Stimulated activated effector memory CD8-positive, alpha-beta T cell treated with anti-CD3 and anti-CD28 coated beads, Interleukin-12 subunit alpha, Interleukin-12 subunit beta, amount 100 ng/mL, for 72 hours (primary cell): Measurements from ENCODE around the gene CASKIN2.
A peak's percentile ranks its signal among the peaks of the same experiment; 100 is the strongest.
"Not testable (repeated sequence)": the region's sequence is repeated elsewhere in the genome, so short reads cannot be mapped to it uniquely, and the experiment has no call there.

ENCODE experiments used
- ATAC-seq: fragments of 150-1000 bp; cut with Tn5 transposase; 2 replicates; pipeline ENCODE4 v1.10.0; 2021
- DNase-seq, 2 donors: peaks; one replicate each; pipeline ENCODE4 v3.0.0; 2021 to 2022; ENCODE audit warnings: low spot score in 2 of 2
- H3K27ac Mint-ChIP-seq: one replicate; pipeline ENCODE4 v1.8.0; 2022; ENCODE audit warnings: mild to moderate bottlenecking, mixed read lengths
- H3K36me3 Mint-ChIP-seq: one replicate; pipeline ENCODE4 v1.8.0; 2022; ENCODE audit warnings: mild to moderate bottlenecking, mixed read lengths
- H3K4me1 Mint-ChIP-seq: one replicate; pipeline ENCODE4 v1.8.0; 2022; ENCODE audit warnings: mixed read lengths
- H3K4me3 Mint-ChIP-seq: one replicate; pipeline ENCODE4 v1.8.0; 2022; ENCODE audit warnings: mild to moderate bottlenecking, mixed read lengths
- H3K9me3 Mint-ChIP-seq: one replicate; pipeline ENCODE4 v1.8.0; 2022; ENCODE audit warnings: mixed read lengths

Gene CASKIN2

DNA sequence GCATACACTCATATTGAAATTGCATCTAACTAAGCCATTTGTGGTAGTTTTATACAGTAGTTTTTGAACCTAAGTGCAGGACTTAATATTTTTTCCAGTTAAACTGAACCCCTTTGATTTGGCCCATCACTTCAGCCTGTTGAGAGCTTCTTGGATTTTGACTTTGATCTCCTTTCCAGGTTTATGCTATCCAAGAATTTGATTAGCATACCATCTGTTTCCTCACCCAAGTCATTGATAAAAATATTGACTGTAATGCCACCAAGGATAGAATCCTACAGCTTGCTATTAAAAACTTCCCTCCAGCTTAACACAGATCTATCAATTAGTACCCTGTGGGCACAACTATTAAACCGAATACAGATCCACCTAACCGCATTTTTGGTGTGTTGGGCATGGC is 51.7 kb downstream of the CASKIN2 start:
- H3K4me1 Mint-ChIP-seq: peaks cover 39% of the 10 kb centered on the region
- ATAC-seq (no peak), DNase-seq (no peak)
- no peaks in the 10 kb centered on the region for H3K9me3 Mint-ChIP-seq
- H3K36me3 Mint-ChIP-seq: peaks cover 7% of the 10 kb centered on the region
- H3K4me3 Mint-ChIP-seq: no peak overlapping the region
- H3K27ac Mint-ChIP-seq: no peak overlapping the region

DNA sequence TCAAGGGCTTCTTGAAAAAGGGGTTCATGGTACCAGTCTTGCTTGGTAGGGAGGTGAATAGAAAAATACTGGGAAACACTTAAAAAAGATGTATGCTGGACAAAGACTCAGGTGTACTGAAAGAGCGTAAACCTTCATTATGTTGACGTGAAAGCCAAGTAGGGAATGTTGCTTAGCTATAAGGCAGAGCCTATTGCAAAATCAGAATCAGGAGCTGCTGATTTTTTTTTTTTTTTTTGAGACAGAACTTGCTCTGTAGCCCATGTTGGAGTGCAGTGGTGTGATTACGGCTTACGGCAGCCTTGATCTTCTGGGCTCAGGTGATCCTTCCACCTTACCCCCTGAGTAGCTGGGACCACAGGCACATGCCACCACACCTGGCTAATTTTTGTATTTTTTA is 55.0 kb downstream of the CASKIN2 start:
- DNase-seq: no peak
- Mint-ChIP-seq H3K4me3 (no peak overlapping the region), H3K4me1 (peaks cover 54% of the 10 kb centered on the region), H3K36me3 (peaks cover 15% of the 10 kb centered on the region), H3K27ac (peak overlapping the region; percentile 41), H3K9me3 (no peaks in the 10 kb centered on the region)
- ATAC-seq: no peak

DNA sequence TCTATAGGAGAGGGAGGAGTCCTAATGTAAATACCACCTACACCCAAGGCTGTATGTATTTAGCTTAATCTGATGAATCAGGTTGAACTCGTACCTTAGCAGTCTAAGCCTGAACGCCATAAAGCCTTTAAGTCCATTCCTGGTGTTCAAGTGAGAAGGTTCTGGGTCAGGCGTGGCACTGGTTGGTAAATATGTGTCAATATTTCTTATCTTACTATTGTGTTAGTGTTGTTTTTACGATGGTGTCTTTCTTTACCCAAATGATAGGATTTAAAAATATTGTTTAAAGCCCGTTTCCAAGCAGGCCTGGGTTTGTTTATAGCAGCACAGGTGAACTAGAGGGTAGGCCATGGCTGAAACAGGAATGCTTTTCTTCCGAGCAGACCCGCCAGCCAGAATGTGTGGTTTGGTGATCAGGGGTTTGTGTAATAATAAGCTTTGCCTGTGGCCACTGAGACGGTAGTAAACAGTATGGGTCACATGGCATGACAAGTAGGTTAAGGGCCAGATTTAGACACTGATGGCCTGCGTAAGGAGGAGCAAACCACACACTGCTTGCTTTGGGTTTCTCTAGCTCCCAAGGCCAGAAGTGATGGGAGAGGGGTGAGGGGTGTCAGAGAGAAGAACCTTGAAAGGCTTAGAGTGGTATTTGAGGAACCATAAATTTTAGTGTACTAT is 55.6 kb downstream of the CASKIN2 start:
- H3K27ac Mint-ChIP-seq: peak overlapping the region; percentile 41

DNA sequence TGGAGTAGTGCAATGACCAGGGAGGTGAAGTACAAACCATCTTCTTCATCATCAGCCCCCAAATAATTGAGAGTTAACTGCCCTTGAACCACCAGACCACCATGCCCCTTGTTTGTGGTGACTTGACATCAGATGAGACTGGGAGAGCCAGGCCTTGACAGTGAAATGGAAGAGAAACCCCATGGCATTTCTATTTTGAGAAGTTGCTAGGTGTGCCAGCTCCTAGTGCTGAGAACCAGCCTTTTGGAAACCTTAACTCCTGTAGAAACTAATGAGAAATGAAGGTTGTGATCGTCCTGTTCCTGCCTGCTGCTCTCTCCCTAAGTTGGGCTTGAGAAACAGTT is 56.1 kb downstream of the CASKIN2 start:
- ATAC-seq (no peak), DNase-seq (no peak)
- no peaks in the 10 kb centered on the region for H3K9me3 Mint-ChIP-seq
- no peak overlapping the region for H3K4me3 Mint-ChIP-seq
- H3K4me1 Mint-ChIP-seq: peaks cover 47% of the 10 kb centered on the region
- H3K27ac Mint-ChIP-seq: no peak overlapping the region
- peaks cover 9% of the 10 kb centered on the region for H3K36me3 Mint-ChIP-seq

More for the DNA sequence above, 55.6 kb downstream of the CASKIN2 start:
- H3K9me3 Mint-ChIP-seq: no peaks in the 10 kb centered on the region
- H3K4me3 Mint-ChIP-seq: no peak overlapping the region
- H3K4me1 Mint-ChIP-seq: peaks cover 50% of the 10 kb centered on the region
- DNase-seq: no peak
- H3K36me3 Mint-ChIP-seq: peaks cover 14% of the 10 kb centered on the region
- no peak for ATAC-seq

DNA sequence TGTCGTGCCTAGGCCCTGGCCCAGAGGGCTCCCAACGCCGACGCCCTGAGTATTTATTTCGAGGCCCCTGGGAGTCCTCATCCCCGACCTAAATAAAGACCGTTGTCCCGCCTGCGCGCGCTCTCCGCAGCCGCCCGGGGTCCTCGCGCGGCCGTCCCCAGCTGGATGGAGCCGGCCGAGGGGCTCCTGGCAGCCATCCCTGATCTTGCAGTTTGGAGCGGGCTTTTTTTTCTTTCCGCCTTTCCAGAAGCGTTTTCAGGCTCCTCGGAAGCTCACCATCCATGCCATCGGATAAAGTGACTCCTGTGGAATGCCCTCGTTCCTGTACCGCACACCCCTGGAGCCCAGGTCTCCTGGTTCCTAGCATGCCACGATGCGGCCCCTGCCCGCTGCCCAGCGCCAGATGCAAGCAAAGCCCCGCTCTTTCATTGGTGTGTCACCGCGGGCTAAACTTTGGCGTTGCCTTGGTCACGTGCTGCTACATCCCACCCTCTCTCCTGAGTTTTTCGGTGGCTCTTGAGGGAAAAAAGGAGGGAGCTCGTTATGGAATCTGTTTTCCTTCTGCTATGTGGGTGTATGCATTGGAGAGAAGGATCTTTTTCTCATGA is 58.2 kb downstream of the CASKIN2 start:
- ATAC-seq: peak; percentile 43
- peaks cover 8% of the 10 kb centered on the region for H3K36me3 Mint-ChIP-seq
- DNase-seq: peak; percentile 16 to 57
- no peaks in the 10 kb centered on the region for H3K9me3 Mint-ChIP-seq
- peak overlapping the region; percentile 93 for H3K4me3 Mint-ChIP-seq
- peak overlapping the region; percentile 96 for H3K27ac Mint-ChIP-seq
- peaks cover 42% of the 10 kb centered on the region for H3K4me1 Mint-ChIP-seq

DNA sequence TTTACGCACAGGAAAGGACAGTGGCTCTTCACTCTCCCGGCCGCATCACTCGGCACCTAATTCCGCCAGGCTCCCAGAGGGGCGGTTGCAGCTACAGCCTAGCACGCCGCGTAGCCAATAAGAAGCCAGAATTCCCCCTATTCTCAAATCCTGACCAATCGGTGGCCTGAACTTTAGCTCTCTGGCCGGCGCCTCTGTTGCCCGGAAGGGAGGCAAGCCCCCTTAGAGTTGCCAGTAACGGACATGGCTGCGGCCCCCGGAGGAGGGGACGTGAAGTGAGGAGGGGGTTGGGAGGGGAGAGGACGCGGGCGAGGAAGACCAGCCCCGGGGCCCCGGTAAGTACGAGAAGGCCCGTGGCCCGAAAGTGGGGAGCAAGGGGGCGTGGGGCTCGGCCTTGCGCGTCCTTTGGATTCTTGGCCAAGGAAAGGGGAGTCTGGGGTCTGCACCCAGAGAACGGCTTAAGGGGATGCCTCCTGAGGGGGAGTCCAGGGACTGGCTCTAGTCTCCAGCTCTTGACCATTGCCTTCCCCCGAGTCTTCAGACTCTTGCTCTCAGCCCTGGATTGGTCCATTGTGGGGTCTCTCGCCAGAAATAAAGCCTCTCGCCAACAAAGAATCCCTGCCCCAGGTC is 58.8 kb downstream of the CASKIN2 start, which contains the start of gene TMEM94:
Gene TMEM94, plus strand, starts transcription at position 219 of the 630 bp plus-strand sequence. CDS start 15,271 bp downstream, outside the sequence.
- DNase-seq (peak; percentile 70 to 92), ATAC-seq (peak; percentile 99)
- Mint-ChIP-seq H3K27ac (peak within 1 kb of the TSS; percentile 96), H3K4me3 (peak within 1 kb of the TSS; percentile 93), H3K4me1 (peaks cover 42% of the 10 kb centered on the region), H3K9me3 (no peaks in the 10 kb centered on the region), H3K36me3 (peaks cover 8% of the 10 kb centered on the region)

DNA sequence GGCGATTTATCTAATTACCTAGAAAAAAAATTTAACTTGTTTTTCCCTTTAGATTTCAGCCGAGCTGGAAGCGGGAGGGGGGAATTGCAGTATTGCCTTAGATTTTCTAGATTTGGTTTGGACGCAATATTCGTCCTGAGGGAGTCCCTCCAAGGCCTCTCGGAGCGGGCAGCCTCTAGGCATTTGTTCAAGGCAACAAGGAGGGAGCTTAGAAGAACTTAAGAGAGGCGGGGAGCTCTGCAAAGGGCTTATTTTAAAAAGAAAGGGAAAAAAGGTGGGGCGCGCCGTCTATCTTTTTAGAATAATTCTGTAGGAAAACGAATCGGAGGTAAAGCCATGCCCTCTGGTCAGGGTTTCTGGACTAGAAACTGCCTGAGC is 59.3 kb downstream of the CASKIN2 start:
- ATAC-seq (peak; percentile 27), DNase-seq (no peak)
- peaks cover 42% of the 10 kb centered on the region for H3K4me1 Mint-ChIP-seq
- no peaks in the 10 kb centered on the region for H3K9me3 Mint-ChIP-seq
- peaks cover 8% of the 10 kb centered on the region for H3K36me3 Mint-ChIP-seq
- peak overlapping the region; percentile 96 for H3K27ac Mint-ChIP-seq
- H3K4me3 Mint-ChIP-seq: peak overlapping the region; percentile 93

DNA sequence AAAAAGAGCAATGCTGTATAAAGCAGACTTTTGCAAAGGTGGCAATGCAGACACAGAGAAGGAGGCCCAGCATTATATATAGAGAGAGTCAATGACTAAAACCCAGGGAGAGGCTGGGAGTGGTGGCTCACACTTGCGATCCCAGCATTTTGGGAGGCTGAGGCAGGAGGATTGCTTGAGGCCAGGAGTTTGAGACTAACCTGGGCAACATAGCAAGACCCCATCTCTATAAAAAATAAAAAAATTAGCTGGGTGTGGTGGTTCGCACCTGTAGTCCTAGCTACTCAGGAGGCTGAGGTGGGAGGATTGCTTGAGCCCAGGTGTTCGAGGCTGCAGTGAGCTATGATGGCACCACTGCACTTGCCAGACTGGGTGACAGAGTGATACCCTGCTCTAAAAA is 60.7 kb downstream of the CASKIN2 start:
- ATAC-seq, H3K9me3 Mint-ChIP-seq, DNase-seq, H3K36me3 Mint-ChIP-seq, H3K27ac Mint-ChIP-seq: not testable (repeated sequence)
- peak overlapping the region; percentile 93 for H3K4me3 Mint-ChIP-seq
- peaks cover 36% of the 10 kb centered on the region for H3K4me1 Mint-ChIP-seq

DNA sequence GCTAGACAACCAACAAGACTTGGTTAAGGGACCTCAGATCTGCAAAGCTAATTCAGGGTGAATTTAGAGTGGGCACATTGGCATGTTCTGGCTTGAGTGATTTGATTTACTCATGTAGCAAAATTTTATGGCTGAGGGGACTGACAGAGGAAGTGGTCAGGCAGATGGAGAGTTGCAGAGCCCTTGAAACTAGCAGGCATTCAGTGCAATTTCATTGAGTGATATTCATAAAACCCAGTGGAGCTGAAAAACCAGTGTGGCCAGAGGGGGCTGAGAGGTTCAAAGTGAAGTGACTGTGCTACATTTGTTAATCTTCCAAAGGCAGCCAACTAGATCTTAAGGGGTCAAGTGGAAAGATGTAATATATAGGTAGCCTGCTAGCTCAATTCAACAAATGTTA is 61.1 kb downstream of the CASKIN2 start:
- H3K27ac Mint-ChIP-seq: no peak overlapping the region

DNA sequence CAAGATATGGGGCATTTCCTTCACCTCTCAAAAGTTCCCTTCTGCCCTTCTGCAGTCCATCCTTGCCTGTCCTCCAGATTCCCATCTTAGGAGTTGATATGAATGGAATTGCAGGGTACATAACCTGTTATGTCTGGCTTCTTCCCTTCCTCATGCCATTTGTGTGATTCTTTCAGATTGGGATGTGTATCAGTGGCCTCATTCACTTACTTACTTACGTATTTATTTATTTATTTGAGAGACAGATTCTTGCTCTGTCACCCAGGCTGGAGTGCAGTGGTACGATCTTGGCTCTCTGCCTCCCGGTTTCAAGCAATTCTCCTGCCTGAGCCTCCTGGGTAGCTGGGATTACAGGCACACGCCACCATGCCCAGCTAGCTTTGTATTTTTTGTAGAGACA is 65.1 kb downstream of the CASKIN2 start:
- H3K9me3 Mint-ChIP-seq: no peaks in the 10 kb centered on the region

More for the DNA sequence above, 61.1 kb downstream of the CASKIN2 start:
- Mint-ChIP-seq H3K9me3 (no peaks in the 10 kb centered on the region), H3K4me3 (no peak overlapping the region), H3K4me1 (peaks cover 31% of the 10 kb centered on the region), H3K36me3 (peaks cover 8% of the 10 kb centered on the region)
- DNase-seq: no peak
- no peak for ATAC-seq

More for the DNA sequence above, 65.1 kb downstream of the CASKIN2 start:
- Mint-ChIP-seq H3K4me3 (no peak overlapping the region), H3K27ac (no peak overlapping the region), H3K36me3 (no peaks in the 10 kb centered on the region), H3K4me1 (peaks cover 9% of the 10 kb centered on the region)
- DNase-seq (no peak), ATAC-seq (no peak)
